Tibial nerve (tissue), 4 donors: ENCODE results near the gene DRICH1.
"Not testable (repeated sequence)": the region's sequence is repeated elsewhere in the genome, so short reads cannot be mapped to it uniquely, and the experiment has no call there.

Source experiments
- EP300 ChIP-seq, 2 donors: sonication (generic); formaldehyde crosslinking; IDR thresholded peaks; one replicate each; pipeline ENCODE4 v1.6.1; 2017; ENCODE audit warnings: antibody characterized with exemption in 2 of 2, mild to moderate bottlenecking in 1 of 2
- POLR2A ChIP-seq, 2 donors: fragments of 450-650 bp; IDR thresholded peaks; one replicate each; pipeline ENCODE4 v1.6.1; 2017; ENCODE audit warnings: antibody characterized with exemption in 2 of 2, mild to moderate bottlenecking in 2 of 2, moderate library complexity in 2 of 2
- TF ChIP-seq, protein P1 (sequence below), 5 experiments: fragments of 200-600 bp in 3 of 5; fragments of 450-650 bp in 2 of 5; sonication (generic) in 3 of 5; IDR thresholded peaks; one replicate each; pipeline ENCODE4 v1.5.1; 2016 to 2019; ENCODE audit warnings: antibody characterized with exemption in 5 of 5, mild to moderate bottlenecking in 3 of 5, moderate library complexity in 2 of 5

- TF ChIP-seq POLR2A, EP300 (IDR thresholded peaks at IDR 0.05): not testable (repeated sequence)
- TF ChIP-seq, protein P1, sequence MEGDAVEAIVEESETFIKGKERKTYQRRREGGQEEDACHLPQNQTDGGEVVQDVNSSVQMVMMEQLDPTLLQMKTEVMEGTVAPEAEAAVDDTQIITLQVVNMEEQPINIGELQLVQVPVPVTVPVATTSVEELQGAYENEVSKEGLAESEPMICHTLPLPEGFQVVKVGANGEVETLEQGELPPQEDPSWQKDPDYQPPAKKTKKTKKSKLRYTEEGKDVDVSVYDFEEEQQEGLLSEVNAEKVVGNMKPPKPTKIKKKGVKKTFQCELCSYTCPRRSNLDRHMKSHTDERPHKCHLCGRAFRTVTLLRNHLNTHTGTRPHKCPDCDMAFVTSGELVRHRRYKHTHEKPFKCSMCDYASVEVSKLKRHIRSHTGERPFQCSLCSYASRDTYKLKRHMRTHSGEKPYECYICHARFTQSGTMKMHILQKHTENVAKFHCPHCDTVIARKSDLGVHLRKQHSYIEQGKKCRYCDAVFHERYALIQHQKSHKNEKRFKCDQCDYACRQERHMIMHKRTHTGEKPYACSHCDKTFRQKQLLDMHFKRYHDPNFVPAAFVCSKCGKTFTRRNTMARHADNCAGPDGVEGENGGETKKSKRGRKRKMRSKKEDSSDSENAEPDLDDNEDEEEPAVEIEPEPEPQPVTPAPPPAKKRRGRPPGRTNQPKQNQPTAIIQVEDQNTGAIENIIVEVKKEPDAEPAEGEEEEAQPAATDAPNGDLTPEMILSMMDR (IDR thresholded peaks at IDR 0.05), result not testable (repeated sequence)
Observed at GRCh38 chr22:23635291-23635690, 3.2 kb upstream of the DRICH1 start.
